NCI-H2196 treated with DMSO at 0.1 percent for 48 hours (cell line): ENCODE data around the gene GAB2.
"Not testable (repeated sequence)": the region's sequence is repeated elsewhere in the genome, so short reads cannot be mapped to it uniquely, and the experiment has no call there.

Experiments used
- DNase-seq: peaks from one replicate; lab custom pipeline; 2025; ENCODE audit not compliant: unreplicated experiment; lab: John Stamatoyannopoulos, UW

The GAB2 gene, protein sequence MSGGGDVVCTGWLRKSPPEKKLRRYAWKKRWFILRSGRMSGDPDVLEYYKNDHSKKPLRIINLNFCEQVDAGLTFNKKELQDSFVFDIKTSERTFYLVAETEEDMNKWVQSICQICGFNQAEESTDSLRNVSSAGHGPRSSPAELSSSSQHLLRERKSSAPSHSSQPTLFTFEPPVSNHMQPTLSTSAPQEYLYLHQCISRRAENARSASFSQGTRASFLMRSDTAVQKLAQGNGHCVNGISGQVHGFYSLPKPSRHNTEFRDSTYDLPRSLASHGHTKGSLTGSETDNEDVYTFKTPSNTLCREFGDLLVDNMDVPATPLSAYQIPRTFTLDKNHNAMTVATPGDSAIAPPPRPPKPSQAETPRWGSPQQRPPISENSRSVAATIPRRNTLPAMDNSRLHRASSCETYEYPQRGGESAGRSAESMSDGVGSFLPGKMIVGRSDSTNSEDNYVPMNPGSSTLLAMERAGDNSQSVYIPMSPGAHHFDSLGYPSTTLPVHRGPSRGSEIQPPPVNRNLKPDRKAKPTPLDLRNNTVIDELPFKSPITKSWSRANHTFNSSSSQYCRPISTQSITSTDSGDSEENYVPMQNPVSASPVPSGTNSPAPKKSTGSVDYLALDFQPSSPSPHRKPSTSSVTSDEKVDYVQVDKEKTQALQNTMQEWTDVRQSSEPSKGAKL

DNA sequence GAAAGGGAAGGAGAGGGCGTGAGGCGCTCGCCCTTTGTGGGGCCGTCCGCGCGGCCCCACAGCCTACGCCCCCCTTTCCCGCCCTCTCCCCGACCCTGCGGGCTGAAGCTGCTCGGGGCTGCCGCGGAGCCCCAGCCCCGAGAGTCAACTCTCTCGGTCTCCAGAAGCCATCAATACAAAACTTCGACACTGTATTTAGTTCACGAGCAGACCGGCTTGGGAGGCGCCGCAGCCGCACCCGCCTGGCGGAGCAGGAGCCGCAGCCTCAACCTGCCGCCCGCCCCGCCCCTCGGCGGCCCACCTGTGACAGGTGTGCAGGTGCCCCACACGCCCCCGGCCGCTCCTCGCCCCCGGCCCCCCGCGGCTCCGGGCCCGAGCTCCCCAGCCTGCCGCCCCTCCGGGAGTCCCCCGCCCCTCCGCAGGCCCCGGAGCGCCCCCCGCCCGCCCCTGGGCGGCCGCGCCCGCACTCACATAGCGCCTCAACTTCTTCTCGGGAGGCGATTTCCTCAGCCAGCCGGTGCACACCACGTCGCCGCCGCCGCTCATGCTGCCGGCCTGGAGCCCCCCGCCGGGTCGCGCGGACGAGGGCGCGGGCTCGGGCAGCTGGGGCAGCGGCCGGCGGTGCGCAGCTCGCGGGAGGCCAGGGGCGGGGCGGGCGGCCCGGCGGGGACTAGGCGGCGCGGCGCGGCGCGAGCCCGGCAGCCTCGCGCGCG lies at the start of gene GAB2:
TSS of gene GAB2 (minus strand) at position 646 of the 713 bp plus-strand sequence. CDS start at position 546, 100 bp downstream.
- no peak for DNase-seq

- DNase-seq: no peak
Measured at GRCh38 chr11:78467370-78467769, 49.8 kb upstream of the GAB2 start.

- DNase-seq: no peak
Measured at GRCh38 chr11:78465169-78465942, 47.7 kb upstream of the GAB2 start.

DNA sequence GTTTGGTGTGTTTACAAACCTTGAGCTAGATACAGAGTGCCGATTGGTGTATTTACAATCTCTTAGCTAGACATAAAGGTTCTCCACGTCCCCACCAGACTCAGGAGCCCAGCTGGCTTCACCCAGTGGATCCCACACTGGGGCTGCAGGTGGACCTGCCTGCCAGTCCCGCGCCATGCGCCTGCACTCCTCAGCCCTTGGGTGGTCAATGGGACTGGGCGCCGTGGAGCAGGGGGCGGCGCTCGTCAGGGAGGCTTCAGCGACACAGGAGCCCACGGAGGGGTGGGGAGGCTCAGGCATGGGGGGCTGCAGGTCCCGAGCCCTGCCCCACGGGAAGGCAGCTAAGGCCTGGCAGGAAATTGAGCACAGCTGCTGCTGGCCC lies 47.2 kb upstream of the GAB2 start:
- DNase-seq: not testable (repeated sequence)

DNA sequence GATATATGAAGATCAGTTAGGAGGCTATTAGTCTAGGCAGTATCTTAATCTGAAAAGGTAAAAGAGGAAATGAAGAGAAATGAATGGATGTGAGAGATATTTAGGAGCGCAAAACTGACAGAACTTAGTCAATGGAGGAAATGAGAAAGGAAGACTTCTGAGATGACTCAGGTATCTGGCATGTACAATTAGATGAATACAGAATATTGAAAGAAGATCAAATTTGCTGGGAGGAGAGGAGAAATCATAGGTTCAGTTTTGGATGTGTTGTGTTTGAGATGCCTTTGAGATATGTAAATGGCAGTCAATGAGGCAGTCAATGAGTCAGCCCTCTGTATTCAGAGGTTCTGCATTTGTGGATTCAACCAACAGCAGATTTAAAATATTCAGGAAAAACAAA lies 42.9 kb upstream of the GAB2 start:
- DNase-seq: no peak

GRCh38 chr11:78459738-78460137 lies 42.1 kb upstream of the GAB2 start:
- no peak for DNase-seq

GRCh38 chr11:78457448-78457847 lies 39.8 kb upstream of the GAB2 start:
- no peak for DNase-seq

DNA sequence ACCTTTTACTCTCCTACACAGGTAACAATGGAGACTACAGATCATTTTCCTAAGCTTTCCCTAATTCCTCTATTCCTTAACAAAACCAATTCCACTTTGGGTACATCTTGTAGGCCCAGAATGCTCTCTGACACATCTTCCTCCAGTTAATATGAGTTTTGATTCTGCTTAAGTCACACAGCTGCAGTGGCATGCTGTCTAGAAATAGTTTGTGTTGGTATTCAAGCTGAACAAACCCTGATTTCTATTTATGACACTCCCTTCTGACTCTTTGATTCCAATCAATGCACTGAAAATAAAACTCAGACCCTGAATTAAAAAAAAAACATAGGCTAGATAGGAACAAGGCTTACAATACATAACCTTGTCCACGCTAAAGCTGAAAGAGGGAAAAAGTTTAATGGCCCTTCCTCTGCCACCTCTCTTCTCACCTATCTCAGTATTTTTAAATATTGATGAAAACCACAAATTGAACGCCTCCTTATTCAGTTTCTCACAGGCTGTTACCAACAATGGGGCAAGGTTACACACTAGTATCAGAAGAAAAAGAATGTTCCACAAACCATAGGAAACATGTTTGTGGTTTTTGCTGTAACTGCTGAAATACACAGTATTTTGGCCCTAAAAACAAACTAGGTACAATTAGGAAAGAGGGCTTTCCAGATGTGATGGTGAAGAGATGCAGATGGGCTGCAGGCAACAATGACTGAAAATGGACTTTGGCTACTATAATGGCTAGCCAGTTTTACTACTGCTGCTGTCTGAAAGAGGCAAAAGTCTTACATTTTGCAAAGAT lies 35.7 kb upstream of the GAB2 start:
- DNase-seq: no peak

- no peak for DNase-seq
Measured at GRCh38 chr11:78451371-78452150, 33.9 kb upstream of the GAB2 start.

DNA sequence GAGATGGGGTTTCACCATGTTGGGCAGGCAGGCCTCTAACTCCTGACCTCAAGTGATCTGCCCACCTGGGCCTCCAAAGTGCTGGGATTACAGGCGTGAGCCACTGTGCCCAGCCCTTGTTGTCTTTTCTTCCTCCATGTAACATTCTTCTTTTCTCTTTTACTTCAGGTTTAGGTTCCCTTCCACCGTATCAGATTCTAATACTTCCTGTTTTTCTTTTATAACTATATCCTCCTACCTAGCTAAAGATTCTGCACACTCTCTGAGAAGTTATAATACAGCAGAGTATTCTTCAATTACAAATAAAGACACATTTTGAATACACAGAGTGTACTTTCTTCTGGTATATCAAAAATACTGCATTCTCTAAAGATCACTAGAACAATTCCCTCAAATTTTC lies 33.2 kb upstream of the GAB2 start:
- no peak for DNase-seq

DNA sequence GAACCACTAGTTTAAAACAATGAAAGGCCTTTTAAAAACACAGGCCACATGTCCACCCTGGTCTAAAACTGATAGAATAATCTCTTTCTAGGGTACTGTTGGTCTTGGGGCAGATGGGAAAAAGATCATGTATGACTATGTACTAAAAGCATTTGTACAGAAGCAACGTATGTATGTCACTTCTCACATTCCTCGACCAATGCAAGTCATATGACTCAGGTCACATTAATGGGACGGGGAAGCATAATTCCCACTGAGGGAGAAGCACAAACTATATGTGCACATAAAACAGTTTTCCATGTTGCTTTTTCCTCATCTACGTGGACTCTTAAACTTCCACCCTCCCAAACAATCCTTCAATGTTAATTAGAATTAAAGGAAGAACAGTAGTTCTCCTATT lies 32.2 kb upstream of the GAB2 start:
- DNase-seq: no peak

GRCh38 chr11:78446210-78446609 lies 28.6 kb upstream of the GAB2 start:
- no peak for DNase-seq

DNA sequence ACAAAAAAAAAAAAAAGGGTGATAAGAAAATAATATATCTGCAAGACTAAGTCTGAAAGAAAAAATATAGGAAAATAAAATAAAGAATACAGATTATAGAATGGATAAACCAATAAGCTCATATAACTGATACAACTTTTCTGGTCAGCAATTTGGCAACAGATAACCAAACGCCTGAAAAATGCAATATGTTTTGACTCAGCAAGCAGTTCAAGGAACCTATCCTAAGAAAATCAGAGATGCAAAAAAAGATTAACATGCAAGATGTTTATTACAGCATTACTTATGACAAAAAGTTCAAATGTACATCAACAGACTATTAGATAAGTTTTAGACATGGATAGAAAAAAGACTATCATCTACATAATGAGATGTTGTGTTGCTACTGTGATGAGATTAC lies 27.1 kb upstream of the GAB2 start:
- DNase-seq: no peak

GRCh38 chr11:78441956-78442355 lies 24.3 kb upstream of the GAB2 start:
- no peak for DNase-seq

DNA sequence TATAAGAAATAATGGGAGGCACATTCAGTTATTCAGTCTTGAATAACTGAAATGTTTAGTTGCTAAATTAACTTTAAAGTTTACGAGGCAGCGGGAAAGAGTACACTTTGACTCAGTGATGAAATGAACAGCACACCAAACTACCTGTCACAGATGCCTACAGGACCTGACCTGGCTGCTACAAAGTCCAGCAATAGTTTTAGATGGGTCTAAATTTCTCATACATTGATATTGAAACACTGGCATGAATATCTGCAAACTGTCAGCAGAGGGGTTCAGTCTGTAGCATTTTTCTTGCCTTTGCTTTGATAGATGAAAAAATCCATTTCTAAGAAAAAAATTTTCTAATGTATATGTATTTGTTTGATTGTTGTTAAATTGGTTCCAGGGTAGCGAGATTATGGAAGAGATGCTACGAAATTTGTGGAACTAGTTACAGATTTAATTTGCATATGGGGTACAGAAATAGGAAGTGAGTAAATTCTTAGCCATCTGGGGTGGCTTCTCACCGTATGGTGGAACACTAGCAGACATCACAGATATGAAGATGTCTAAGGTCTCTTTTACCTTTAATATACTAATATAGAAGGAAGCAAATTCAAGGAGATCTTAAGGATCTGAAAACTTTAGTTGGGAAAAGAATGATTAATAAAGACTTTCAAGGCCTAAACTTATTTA lies 20.8 kb upstream of the GAB2 start:
- DNase-seq: no peak

DNA sequence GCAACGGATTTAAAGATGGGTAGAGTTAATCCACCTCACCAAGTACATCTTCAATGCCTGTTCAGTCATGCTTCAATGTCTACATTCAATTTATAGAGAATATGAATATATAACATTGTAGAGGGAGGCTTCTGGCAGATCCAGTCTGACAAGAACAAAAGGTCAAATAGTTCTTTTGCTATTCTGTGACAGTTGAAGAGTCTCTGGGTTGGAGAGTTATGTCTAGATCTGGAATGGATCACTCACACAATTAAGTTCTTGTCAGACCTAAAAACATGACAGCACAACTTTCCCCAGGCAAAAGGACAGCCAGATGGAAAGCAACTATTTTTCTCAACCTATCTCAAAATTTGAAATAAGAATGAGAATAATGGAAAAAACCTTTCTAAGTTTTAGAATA lies 15.3 kb upstream of the GAB2 start:
- DNase-seq: no peak

- DNase-seq: no peak
Measured at GRCh38 chr11:78432058-78432515, 14.5 kb upstream of the GAB2 start.

GRCh38 chr11:78429660-78430059 lies 12.0 kb upstream of the GAB2 start:
- DNase-seq: no peak

GRCh38 chr11:78429209-78429608 lies 11.6 kb upstream of the GAB2 start:
- no peak for DNase-seq
